Activated CD8-positive, alpha-beta memory T cell treated with anti-CD3 and anti-CD28 coated beads, Interleukin-2, amount 10 ng/mL, durations not matched to agents 7 days and 5 days (primary cell): ENCODE measurements around the gene TCF23. TPM values are rescaled to one million over a fixed set of nuclear protein-coding genes. Genes with fewer than 3 reads are reported as not detected.
"Not testable (repeated sequence)": the region's sequence is repeated elsewhere in the genome, so short reads cannot be mapped to it uniquely, and the experiment has no call there.

Source experiments
- ATAC-seq: fragments of 150-1000 bp; cut with Tn5 transposase; one replicate; pipeline ENCODE4 v1.10.0; 2021; ENCODE audit warnings: moderate library complexity
- CTCF ChIA-PET: fragments of 350-600 bp; sonication (Branson Sonifier 250); formaldehyde crosslinking; loops from one replicate; lab custom pipeline; 2021; ENCODE audit warnings: antibody characterized with exemption; lab: Charles Lee
- DNase-seq: peaks from one replicate; pipeline ENCODE4 v3.0.0-alpha.2; 2020
- H3K27ac Mint-ChIP-seq: one replicate; pipeline ENCODE4 v1.8.0; 2021; ENCODE audit warnings: mild to moderate bottlenecking, mixed read lengths
- H3K27me3 Mint-ChIP-seq: one replicate; pipeline ENCODE4 v1.8.0; 2021; ENCODE audit warnings: mixed read lengths
- H3K36me3 Mint-ChIP-seq: one replicate; pipeline ENCODE4 v1.8.0; 2021; ENCODE audit warnings: mild to moderate bottlenecking, mixed read lengths
- H3K4me1 Mint-ChIP-seq: one replicate; pipeline ENCODE4 v1.8.0; 2021; ENCODE audit warnings: mixed read lengths
- H3K4me3 Mint-ChIP-seq: one replicate; pipeline ENCODE4 v1.8.0; 2021; ENCODE audit warnings: mild to moderate bottlenecking, moderate library complexity, mixed read lengths
- H3K9me3 Mint-ChIP-seq: one replicate; pipeline ENCODE4 v1.8.0; 2022; ENCODE audit warnings: low read depth, mixed read lengths
- total RNA-seq, 2 experiments: library from RNA; stranded (reverse); gene quantifications; one replicate each; pipeline ENCODE4 v1.2.3, GENCODE V29; 2021

The TCF23 gene
- total RNA-seq, 2 experiments from 2014 or later, result not detected

DNA sequence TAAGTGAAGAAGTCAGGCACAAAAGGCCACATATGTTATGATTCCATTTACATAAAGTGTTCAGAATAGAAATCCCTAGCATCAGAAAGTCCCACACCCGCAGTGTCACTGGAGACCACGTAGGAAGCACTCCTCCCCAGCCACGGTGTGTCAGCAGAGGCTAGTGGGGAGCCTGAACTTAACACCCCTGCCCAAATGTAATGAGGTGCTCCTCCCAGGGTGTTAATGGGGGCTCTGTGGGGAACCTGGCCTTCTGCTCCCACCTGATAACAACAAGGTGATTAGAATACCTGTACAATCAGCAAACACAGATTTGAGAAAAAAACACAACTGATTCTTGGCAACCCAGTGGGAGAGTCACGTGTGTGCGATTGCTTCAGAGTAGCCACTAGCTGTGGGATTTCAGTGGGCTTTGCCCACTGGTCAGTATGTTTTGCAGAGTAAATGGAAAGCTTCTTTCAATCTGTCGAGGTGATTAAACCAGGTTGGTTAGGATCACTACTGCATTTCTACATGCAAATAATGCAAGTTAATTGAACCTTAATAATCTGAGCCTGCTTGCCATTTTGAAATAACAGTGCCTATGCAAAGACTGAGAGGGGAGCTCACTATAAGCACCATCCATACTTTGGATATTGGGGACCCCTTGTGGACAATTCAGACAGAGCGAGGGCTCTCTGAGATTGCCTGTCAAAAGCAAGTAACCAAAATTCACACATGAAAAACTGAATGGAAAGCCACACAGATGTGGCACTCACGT, 42.4 kb downstream of the TCF23 start:
- Mint-ChIP-seq H3K9me3 (no peaks in the 10 kb centered on the region), H3K4me3 (no peak overlapping the region), H3K27me3 (peaks cover 18% of the 10 kb centered on the region), H3K4me1 (peaks cover 2% of the 10 kb centered on the region), H3K36me3 (no peaks in the 10 kb centered on the region), H3K27ac (no peak overlapping the region)
- CTCF ChIA-PET, result interaction anchor here (0.6 to 2.0 kb wide), 24 partner anchors 12 to 345 kb away, joined by 3 to 10 read pairs (median 4); partner anchors contain the start of genes PREB and PRR30
- ATAC-seq (peak; percentile 91), DNase-seq (peak; percentile 70)

GRCh38 chr2:27194538-27195354, 45.9 kb downstream of the TCF23 start:
- peaks cover 8% of the 10 kb centered on the region for H3K27me3 Mint-ChIP-seq
- peaks cover 2% of the 10 kb centered on the region for H3K36me3 Mint-ChIP-seq
- H3K27ac Mint-ChIP-seq, result no peak overlapping the region
- H3K4me3 Mint-ChIP-seq, result no peak overlapping the region
- DNase-seq, result no peak
- ATAC-seq, result no peak
- H3K4me1 Mint-ChIP-seq, result peaks cover 2% of the 10 kb centered on the region
- no peaks in the 10 kb centered on the region for H3K9me3 Mint-ChIP-seq
- CTCF ChIA-PET, result interaction anchor here (1.0 to 1.1 kb wide), 2 partner anchors 16 to 233 kb away, joined by 3 read pairs; no protein-coding TSS in a partner anchor

DNA sequence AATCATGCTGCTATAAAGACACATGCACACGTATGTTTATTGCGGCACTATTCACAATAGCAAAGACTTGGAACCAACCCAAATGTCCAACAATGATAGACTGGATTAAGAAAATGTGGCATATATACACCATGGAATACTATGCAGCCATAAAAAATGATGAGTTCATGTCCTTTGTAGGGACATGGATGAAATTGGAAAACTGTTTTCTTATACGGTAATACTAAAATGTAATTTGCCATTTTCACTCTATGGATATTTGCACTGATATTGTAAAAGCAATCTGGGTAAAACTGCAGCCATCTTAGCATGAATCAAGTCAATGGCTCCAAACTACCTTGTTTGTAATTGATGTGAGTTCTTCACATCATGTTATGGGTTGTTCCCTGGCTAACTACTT, 47.0 kb downstream of the TCF23 start:
- H3K9me3 Mint-ChIP-seq, H3K4me3 Mint-ChIP-seq, H3K27ac Mint-ChIP-seq, H3K4me1 Mint-ChIP-seq, H3K36me3 Mint-ChIP-seq, DNase-seq, H3K27me3 Mint-ChIP-seq, ATAC-seq: not testable (repeated sequence)
- CTCF ChIA-PET, result interaction anchor here (1.0 kb wide), 1 partner anchor 15 kb away, joined by 3 read pairs; no protein-coding TSS in a partner anchor

- H3K4me1 Mint-ChIP-seq, DNase-seq, H3K36me3 Mint-ChIP-seq, H3K27me3 Mint-ChIP-seq, H3K9me3 Mint-ChIP-seq, CTCF ChIA-PET, H3K27ac Mint-ChIP-seq, H3K4me3 Mint-ChIP-seq, ATAC-seq: not testable (repeated sequence)
Observed at GRCh38 chr2:27198068-27198467, 49.3 kb downstream of the TCF23 start.

- no peak for DNase-seq
- CTCF ChIA-PET, result no interaction called here
- no peak overlapping the region for H3K27ac Mint-ChIP-seq
- peaks cover 2% of the 10 kb centered on the region for H3K36me3 Mint-ChIP-seq
- H3K4me1 Mint-ChIP-seq, result no peaks in the 10 kb centered on the region
- H3K9me3 Mint-ChIP-seq, result no peaks in the 10 kb centered on the region
- H3K4me3 Mint-ChIP-seq, result no peak overlapping the region
- H3K27me3 Mint-ChIP-seq, result peaks cover 3% of the 10 kb centered on the region
- ATAC-seq, result no peak
Observed at GRCh38 chr2:27198627-27199026, 49.8 kb downstream of the TCF23 start.

DNA sequence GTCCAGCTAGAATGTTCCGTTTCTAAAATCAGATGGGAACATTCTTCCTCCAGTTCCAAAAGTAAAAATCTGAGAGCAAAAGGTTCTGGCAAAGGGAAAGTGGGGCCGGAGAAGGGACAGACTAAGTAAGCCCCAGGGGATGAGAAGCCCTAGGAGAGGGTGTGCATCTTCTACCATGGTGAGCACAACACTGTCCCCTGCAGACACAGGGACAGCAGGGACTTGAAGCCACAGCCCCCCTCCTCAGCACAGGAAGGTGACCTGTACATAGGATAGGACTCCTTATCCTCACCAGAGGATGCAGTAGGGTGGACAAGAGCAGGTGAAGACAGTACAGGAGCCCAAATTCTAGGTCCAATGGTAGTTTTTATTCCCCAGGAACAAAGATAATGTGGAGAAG, 50.4 kb downstream of the TCF23 start:
- ATAC-seq, result no peak
- no peak for DNase-seq
- no peaks in the 10 kb centered on the region for H3K4me1 Mint-ChIP-seq
- CTCF ChIA-PET, result interaction anchor here (1.8 kb wide), 1 partner anchor 29 kb away, joined by 3 read pairs; no protein-coding TSS in a partner anchor
- H3K27me3 Mint-ChIP-seq, result peaks cover 3% of the 10 kb centered on the region
- no peaks in the 10 kb centered on the region for H3K9me3 Mint-ChIP-seq
- no peak overlapping the region for H3K27ac Mint-ChIP-seq
- H3K4me3 Mint-ChIP-seq, result no peak overlapping the region
- peaks cover 2% of the 10 kb centered on the region for H3K36me3 Mint-ChIP-seq

DNA sequence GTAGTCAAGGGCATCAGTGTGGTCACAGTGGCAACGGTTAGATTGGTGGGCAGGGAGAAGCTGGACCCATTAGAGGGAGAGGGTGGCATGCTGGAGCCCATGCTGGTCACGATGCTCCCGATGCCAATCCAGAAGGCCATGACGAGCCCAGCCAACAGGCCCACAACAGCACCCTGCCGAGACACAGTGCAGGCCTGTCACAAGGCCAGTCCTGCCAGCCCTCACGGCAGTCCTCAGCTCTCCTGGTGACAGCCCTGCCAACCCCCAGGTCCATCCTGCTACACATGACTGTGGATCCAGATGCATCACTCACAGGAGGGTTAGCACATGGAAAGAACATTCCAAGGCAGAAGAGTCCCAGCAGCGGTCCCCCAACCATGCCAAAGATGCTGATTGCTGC, 52.9 kb downstream of the TCF23 start:
- DNase-seq (no peak), ATAC-seq (no peak)
- H3K4me3 Mint-ChIP-seq, result no peak overlapping the region
- H3K27me3 Mint-ChIP-seq, result no peaks in the 10 kb centered on the region
- H3K9me3 Mint-ChIP-seq, result no peaks in the 10 kb centered on the region
- CTCF ChIA-PET, result no interaction called here
- H3K36me3 Mint-ChIP-seq, result peaks cover 9% of the 10 kb centered on the region
- peaks cover 10% of the 10 kb centered on the region for H3K4me1 Mint-ChIP-seq
- H3K27ac Mint-ChIP-seq, result no peak overlapping the region

DNA sequence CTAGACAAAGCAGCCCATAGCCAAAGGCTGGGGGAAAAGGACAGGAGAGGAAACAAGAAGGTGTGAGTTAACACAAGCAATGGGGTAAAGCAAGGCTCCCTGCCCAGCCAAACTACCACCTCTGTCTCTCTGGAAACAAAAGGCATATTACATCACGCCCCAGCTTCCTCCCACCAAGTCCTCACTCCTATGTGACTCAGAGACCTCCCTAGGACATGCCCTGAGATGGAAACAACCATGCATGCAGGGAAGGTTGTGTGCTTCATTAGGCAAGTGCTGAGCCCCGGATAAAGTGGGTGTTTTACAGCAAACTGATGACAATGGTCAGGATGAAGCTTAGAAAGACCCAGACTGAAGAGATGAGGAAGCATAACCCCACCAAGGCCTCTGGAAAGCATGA, 54.0 kb downstream of the TCF23 start:
- H3K9me3 Mint-ChIP-seq, result no peaks in the 10 kb centered on the region
- H3K27ac Mint-ChIP-seq, result no peak overlapping the region
- H3K36me3 Mint-ChIP-seq, result peaks cover 9% of the 10 kb centered on the region
- no peak for DNase-seq
- no peaks in the 10 kb centered on the region for H3K27me3 Mint-ChIP-seq
- CTCF ChIA-PET, result interaction anchor here (1.2 to 1.9 kb wide), 3 partner anchors 11 to 69 kb away, joined by 3 to 11 read pairs (median 4); no protein-coding TSS in a partner anchor
- H3K4me1 Mint-ChIP-seq, result peaks cover 10% of the 10 kb centered on the region
- no peak for ATAC-seq
- H3K4me3 Mint-ChIP-seq, result no peak overlapping the region

DNA sequence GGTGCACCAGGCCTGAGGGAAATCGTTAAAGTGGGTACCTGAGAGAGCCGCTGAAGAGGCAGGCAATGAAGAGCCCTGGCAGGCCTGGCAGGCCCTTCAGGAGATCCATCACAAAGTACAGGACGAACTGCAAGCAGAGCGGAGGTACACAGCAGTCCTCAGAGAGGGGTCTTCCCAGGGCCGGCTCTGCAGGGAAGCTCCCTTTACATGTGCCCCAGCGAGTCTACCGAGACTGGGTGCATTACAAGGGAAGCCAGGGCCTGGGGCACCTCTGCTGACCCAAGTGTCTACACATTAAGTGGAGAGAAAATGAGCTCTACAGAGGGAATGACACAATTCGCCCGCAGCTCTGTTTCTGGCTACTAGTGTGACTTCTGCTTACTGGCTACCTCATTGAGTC, 54.9 kb downstream of the TCF23 start:
- Mint-ChIP-seq H3K4me1 (peaks cover 15% of the 10 kb centered on the region), H3K27ac (no peak overlapping the region)

DNA sequence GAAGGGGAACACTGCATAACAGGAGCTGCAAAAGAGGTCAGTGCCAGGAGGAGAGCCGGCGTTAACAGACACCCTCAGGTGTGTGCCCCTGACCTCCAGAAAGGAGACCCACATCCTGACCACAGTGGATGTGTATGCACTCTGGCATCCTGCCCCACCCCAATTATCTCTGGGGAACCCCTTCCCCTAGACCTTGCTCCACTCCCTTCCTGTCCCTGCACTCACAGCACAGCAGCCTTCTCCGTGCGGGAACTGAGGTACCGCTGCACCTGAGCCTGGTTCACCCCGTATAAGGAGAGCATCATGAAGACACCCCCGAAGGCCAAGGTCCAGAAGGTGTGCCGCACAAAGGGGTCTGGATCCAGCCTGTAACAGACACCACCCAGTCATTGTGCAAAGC, 55.8 kb downstream of the TCF23 start:
- no peak overlapping the region for H3K27ac Mint-ChIP-seq
- H3K27me3 Mint-ChIP-seq, result no peaks in the 10 kb centered on the region
- H3K9me3 Mint-ChIP-seq, result no peaks in the 10 kb centered on the region
- H3K36me3 Mint-ChIP-seq, result peaks cover 9% of the 10 kb centered on the region
- H3K4me3 Mint-ChIP-seq, result no peak overlapping the region
- H3K4me1 Mint-ChIP-seq, result peaks cover 19% of the 10 kb centered on the region
- ATAC-seq (no peak), DNase-seq (no peak)
- CTCF ChIA-PET, result no interaction called here

More for the DNA sequence above, 54.9 kb downstream of the TCF23 start:
- no peak for DNase-seq
- CTCF ChIA-PET, result interaction anchor here (1.2 to 1.9 kb wide), 3 partner anchors 12 to 70 kb away, joined by 3 to 11 read pairs (median 4); no protein-coding TSS in a partner anchor
- Mint-ChIP-seq H3K27me3 (no peaks in the 10 kb centered on the region), H3K4me3 (no peak overlapping the region), H3K9me3 (no peaks in the 10 kb centered on the region), H3K36me3 (peaks cover 9% of the 10 kb centered on the region)
- ATAC-seq, result no peak

DNA sequence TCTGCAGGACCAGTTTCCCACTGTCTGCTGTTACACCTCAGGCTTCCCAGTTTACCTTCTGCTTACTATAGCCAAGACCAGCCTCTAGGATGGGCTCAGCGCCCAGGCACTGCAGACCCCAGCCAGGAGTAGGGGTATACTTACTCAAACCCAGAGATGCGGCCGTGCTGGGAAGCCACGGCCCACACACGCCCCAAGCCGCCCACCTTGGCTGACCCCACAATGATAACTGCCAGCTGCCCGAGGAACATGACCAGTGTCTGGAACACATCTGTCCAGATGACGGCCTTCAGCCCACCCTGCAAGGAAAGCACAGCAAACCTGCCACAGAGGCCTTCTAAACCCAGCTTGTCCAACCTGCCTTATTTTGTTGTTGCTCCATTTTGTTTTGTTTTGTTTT, 56.4 kb downstream of the TCF23 start:
- no peaks in the 10 kb centered on the region for H3K9me3 Mint-ChIP-seq
- CTCF ChIA-PET, result interaction anchor here (0.8 kb wide), 1 partner anchor 113 kb away, joined by 3 read pairs; no protein-coding TSS in a partner anchor
- H3K27ac Mint-ChIP-seq, result no peak overlapping the region
- DNase-seq, result no peak
- no peak overlapping the region for H3K4me3 Mint-ChIP-seq
- no peak for ATAC-seq
- H3K4me1 Mint-ChIP-seq, result peaks cover 25% of the 10 kb centered on the region
- H3K27me3 Mint-ChIP-seq, result no peaks in the 10 kb centered on the region
- peaks cover 7% of the 10 kb centered on the region for H3K36me3 Mint-ChIP-seq

DNA sequence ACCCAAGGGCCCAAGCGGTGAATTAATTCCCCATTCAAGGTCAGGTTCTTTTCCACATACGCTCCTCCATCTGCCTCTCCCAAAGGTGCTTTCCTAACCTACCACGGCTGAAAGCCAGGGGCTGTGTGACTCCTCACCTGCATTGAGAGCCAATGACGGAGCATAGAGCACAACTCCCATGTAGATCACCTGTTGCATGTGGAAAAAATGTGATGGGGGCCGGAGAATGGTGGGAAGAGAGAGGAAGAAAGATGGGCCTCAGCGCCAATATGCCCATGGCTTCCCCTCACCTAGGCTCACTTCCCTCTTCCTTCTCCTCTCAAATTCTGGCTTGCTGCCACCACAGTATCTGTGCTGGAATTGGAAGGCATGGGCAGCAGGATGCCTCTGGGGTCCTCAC, 57.5 kb downstream of the TCF23 start:
- peaks cover 7% of the 10 kb centered on the region for H3K36me3 Mint-ChIP-seq
- no peaks in the 10 kb centered on the region for H3K27me3 Mint-ChIP-seq
- ATAC-seq (no peak), DNase-seq (no peak)
- peaks cover 29% of the 10 kb centered on the region for H3K4me1 Mint-ChIP-seq
- CTCF ChIA-PET, result no interaction called here
- no peak overlapping the region for H3K27ac Mint-ChIP-seq
- no peak overlapping the region for H3K4me3 Mint-ChIP-seq
- H3K9me3 Mint-ChIP-seq, result no peaks in the 10 kb centered on the region
